Stimulated activated naive CD8-positive, alpha-beta T cell treated with anti-CD3 and anti-CD28 coated beads, Interleukin-15, amount 100 ng/mL, for 72 hours (primary cell): ENCODE measurements around the gene KRT36.

Experiments used
- ATAC-seq: fragments of 150-1000 bp; cut with Tn5 transposase; 2 replicates; pipeline ENCODE4 v1.10.0; 2021; ENCODE audit warnings: mild to moderate bottlenecking, moderate library complexity
- DNase-seq, 2 donors: peaks; one replicate each; pipeline ENCODE4 v3.0.0; 2021 to 2022
- H3K27ac Mint-ChIP-seq, 2 donors: one replicate each; pipeline ENCODE4 v1.8.0; 2022; ENCODE audit warnings: mild to moderate bottlenecking in 2 of 2, mixed read lengths in 2 of 2, moderate library complexity in 2 of 2
- H3K27me3 Mint-ChIP-seq: one replicate; pipeline ENCODE4 v1.8.0; 2022; ENCODE audit warnings: mixed read lengths
- H3K4me1 Mint-ChIP-seq: one replicate; pipeline ENCODE4 v1.8.0; 2022; ENCODE audit warnings: mild to moderate bottlenecking, mixed read lengths
- H3K4me3 Mint-ChIP-seq, 2 donors: one replicate each; pipeline ENCODE4 v1.8.0; 2022; ENCODE audit warnings: mild to moderate bottlenecking in 2 of 2, mixed read lengths in 2 of 2, moderate library complexity in 1 of 2
- H3K9me3 Mint-ChIP-seq, 2 donors: one replicate each; pipeline ENCODE4 v1.8.0; 2022; ENCODE audit warnings: mixed read lengths in 2 of 2

KRT36 gene

DNA sequence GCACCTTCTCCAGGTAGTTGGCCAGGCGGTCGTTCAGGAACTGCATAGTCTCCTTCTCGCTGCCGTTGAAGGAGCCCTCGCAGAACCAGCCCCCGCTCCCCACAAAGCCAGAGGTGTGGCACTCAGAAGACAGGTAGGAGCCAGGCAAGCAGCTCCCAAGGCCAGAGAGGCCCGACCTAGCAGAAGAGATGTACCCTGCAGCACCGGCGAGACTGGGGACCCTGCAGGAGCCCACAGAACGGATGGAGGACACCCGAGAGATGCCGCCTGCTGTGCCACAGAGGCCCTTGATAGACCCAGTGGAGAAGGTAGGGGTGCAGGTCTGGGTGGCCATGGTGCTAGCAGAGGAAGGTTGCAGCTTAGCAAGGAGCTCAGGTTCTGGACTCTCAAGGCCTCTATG is at the start of gene KRT36:
Gene KRT36, minus strand, starts transcription at position 380 of the 400 bp plus-strand sequence. Its CDS starts 46 bp downstream, at position 334.
- Mint-ChIP-seq H3K4me1 (no peaks in the 10 kb centered on the region), H3K27me3 (peaks cover 9% of the 10 kb centered on the region), H3K27ac (no peak within 1 kb of the TSS), H3K9me3 (no peaks in the 10 kb centered on the region), H3K4me3 (no peak within 1 kb of the TSS)
- DNase-seq: no peak
- no peak for ATAC-seq

GRCh38 chr17:41539071-41539492 is 49.4 kb upstream of the KRT36 start:
- H3K27ac Mint-ChIP-seq: no peak overlapping the region
- DNase-seq (no peak), ATAC-seq (no peak)
- H3K9me3 Mint-ChIP-seq: no peaks in the 10 kb centered on the region
- peaks cover 25% of the 10 kb centered on the region for H3K27me3 Mint-ChIP-seq
- H3K4me3 Mint-ChIP-seq: no peak overlapping the region
- H3K4me1 Mint-ChIP-seq: no peaks in the 10 kb centered on the region

DNA sequence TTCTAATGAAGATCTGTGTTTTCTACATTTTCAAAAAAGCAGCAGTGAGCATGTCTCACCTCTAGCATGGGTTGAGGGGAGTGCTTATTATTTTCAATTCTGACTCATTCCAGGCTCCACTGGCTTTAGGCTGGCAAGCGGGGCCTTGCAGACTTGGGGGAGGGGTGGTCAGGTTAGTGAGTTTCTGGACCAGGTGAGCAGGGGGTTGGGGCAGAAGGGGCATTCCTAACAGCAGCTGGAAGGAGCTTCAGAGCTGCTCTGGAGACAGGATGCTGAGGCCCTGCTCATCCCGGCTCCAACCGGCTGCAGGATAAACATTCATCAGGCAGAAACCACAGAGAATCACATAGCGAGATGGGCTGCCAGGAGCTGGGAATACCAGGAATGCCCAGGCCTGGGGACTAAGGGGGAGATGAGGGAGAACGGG is 48.9 kb upstream of the KRT36 start:
- Mint-ChIP-seq H3K4me3 (no peak overlapping the region), H3K4me1 (no peaks in the 10 kb centered on the region), H3K27ac (no peak overlapping the region), H3K27me3 (peaks cover 25% of the 10 kb centered on the region), H3K9me3 (no peaks in the 10 kb centered on the region)
- DNase-seq: no peak
- no peak for ATAC-seq

DNA sequence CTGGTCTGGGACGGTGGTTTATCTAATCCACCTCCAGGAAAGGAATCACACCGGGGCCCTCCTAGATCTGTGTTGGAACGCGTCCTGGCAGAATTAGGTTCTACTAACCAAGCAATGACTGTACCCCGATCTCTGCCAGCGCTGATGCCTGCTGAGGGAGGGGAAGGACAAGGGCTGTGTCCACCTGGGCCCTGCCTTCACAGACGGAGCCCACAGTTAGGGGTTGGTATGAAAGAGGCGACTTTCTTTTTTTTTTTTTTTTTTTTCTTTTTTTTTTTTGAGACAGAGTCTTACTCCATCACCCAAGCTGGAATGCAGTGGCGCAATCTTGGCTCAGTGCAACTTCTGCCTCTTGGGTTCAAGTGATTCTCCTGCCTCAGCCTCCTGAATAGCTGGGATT is 48.3 kb upstream of the KRT36 start:
- no peak for DNase-seq
- Mint-ChIP-seq H3K9me3 (no peaks in the 10 kb centered on the region), H3K4me1 (no peaks in the 10 kb centered on the region), H3K4me3 (no peak overlapping the region), H3K27ac (no peak overlapping the region), H3K27me3 (peaks cover 31% of the 10 kb centered on the region)
- no peak for ATAC-seq

GRCh38 chr17:41537614-41537954 is 47.9 kb upstream of the KRT36 start:
- Mint-ChIP-seq H3K9me3 (no peaks in the 10 kb centered on the region), H3K27me3 (peaks cover 35% of the 10 kb centered on the region), H3K4me3 (no peak overlapping the region), H3K4me1 (no peaks in the 10 kb centered on the region), H3K27ac (peak overlapping the region in 1 of 2 donors; percentile 84)
- no peak for DNase-seq
- ATAC-seq: no peak

- ATAC-seq: no peak
- no peaks in the 10 kb centered on the region for H3K4me1 Mint-ChIP-seq
- DNase-seq: no peak
- no peak overlapping the region for H3K4me3 Mint-ChIP-seq
- no peaks in the 10 kb centered on the region for H3K9me3 Mint-ChIP-seq
- H3K27me3 Mint-ChIP-seq: peaks cover 41% of the 10 kb centered on the region
- H3K27ac Mint-ChIP-seq: peak overlapping the region; percentile 41 to 84
Observed at GRCh38 chr17:41536741-41537613, 47.3 kb upstream of the KRT36 start.

DNA sequence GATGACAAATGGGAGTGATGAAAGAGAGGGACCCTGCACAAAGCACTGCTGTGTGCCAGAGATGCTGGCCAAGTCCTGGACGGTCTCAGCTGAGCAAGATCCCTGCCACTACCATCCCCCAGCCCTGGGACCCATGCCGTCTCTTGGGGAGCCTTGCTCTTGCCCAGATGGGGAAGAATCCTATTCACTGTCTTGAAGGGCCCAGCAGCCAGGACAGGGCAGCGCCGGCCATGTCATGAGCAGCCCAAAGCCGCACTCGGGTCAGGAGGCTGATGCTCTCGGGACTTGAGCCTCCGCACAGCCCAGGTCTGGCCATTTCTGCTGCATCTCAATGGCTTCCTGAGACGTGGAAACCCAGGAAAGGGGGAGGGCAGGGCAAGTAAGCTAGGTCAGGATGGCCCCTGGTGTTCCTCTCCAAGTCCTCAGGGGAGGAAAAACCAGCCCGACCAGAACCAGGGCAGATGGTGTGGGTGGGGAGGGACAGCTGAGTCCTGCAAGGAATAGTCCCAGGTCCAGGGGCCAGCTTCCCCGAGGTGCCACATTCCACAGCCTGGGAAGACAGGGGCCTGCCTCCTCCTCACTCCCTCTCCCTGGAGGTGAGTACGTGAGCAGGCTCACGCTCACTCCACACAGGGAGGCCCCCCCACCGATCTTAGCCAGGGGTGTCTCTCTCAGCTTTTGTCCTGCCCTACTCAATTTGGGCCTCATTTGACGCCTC is 46.2 kb upstream of the KRT36 start:
- ATAC-seq (no peak), DNase-seq (no peak)
- H3K27me3 Mint-ChIP-seq: peaks cover 52% of the 10 kb centered on the region
- no peaks in the 10 kb centered on the region for H3K4me1 Mint-ChIP-seq
- no peak overlapping the region for H3K4me3 Mint-ChIP-seq
- no peak overlapping the region for H3K27ac Mint-ChIP-seq
- no peaks in the 10 kb centered on the region for H3K9me3 Mint-ChIP-seq

GRCh38 chr17:41534899-41535546 is 45.3 kb upstream of the KRT36 start:
- Mint-ChIP-seq H3K4me1 (no peaks in the 10 kb centered on the region), H3K27ac (no peak overlapping the region), H3K9me3 (no peaks in the 10 kb centered on the region), H3K4me3 (no peak overlapping the region), H3K27me3 (peaks cover 61% of the 10 kb centered on the region)
- DNase-seq (no peak), ATAC-seq (no peak)

DNA sequence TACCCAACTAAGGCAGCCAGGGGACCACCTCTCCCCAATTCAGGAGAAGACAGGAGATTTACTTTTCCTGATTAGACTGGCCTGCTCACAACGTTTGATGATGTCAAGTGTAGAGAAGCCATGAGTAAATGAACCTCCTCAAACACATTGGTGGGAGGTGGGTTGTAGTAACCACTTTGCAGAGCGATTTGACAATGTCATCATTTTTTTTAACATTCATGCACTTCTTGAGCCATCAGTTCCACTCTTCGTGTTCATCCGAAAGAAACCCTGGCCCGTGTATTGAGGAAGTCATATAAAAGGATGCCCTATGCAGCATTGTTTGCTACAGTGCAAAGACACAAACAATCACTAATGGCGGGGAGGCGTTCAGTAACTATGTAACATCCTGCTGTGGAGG is 43.9 kb upstream of the KRT36 start:
- no peak for DNase-seq
- Mint-ChIP-seq H3K9me3 (no peaks in the 10 kb centered on the region), H3K27me3 (peaks cover 75% of the 10 kb centered on the region), H3K27ac (no peak overlapping the region), H3K4me3 (no peak overlapping the region), H3K4me1 (peaks cover 7% of the 10 kb centered on the region)
- ATAC-seq: no peak

DNA sequence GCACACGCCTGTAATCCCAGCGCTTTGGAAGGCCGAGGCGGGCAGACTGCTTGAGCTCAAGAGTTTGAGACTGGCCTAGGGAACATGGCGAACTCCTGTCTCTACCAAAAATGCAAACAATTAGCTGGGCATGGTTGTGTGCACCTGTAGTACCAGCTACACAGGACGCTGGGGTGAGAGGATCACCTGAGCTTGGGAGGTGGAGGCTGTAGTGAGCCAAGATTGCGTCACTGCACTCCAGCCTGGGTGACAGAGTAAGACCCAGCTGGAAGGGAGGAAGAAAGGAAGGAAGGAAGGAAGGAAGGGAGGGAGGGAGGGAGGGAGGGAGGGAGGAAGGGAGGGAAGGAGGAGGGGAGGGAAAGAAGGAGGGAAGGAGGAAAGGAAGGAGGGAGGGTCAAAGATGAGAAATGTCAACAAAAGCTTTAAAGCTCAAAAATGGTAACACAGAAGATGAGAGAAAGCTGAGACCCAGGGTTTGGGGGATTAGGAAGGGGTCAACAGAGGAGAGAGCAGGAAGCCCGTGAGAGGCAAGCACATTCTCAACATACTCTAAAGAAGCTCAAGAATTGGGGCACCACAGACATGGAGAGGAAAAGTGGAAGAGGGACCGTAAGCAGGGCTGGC is 43.3 kb upstream of the KRT36 start:
- H3K9me3 Mint-ChIP-seq: no peaks in the 10 kb centered on the region
- peak overlapping the region in 1 of 2 donors; percentile 33 for H3K27ac Mint-ChIP-seq
- peaks cover 13% of the 10 kb centered on the region for H3K4me1 Mint-ChIP-seq
- DNase-seq: no peak
- peaks cover 80% of the 10 kb centered on the region for H3K27me3 Mint-ChIP-seq
- H3K4me3 Mint-ChIP-seq: no peak overlapping the region
- no peak for ATAC-seq

- ATAC-seq (no peak), DNase-seq (no peak)
- Mint-ChIP-seq H3K27ac (no peak overlapping the region), H3K4me3 (no peak overlapping the region), H3K4me1 (peaks cover 23% of the 10 kb centered on the region), H3K9me3 (no peaks in the 10 kb centered on the region), H3K27me3 (peaks cover 84% of the 10 kb centered on the region)
Observed at GRCh38 chr17:41531993-41532392, 42.3 kb upstream of the KRT36 start.

GRCh38 chr17:41530062-41531048 is 40.6 kb upstream of the KRT36 start:
- Mint-ChIP-seq H3K27ac (no peak overlapping the region), H3K4me1 (peaks cover 24% of the 10 kb centered on the region), H3K27me3 (peaks cover 86% of the 10 kb centered on the region), H3K9me3 (no peaks in the 10 kb centered on the region), H3K4me3 (no peak overlapping the region)
- ATAC-seq (no peak), DNase-seq (no peak)

DNA sequence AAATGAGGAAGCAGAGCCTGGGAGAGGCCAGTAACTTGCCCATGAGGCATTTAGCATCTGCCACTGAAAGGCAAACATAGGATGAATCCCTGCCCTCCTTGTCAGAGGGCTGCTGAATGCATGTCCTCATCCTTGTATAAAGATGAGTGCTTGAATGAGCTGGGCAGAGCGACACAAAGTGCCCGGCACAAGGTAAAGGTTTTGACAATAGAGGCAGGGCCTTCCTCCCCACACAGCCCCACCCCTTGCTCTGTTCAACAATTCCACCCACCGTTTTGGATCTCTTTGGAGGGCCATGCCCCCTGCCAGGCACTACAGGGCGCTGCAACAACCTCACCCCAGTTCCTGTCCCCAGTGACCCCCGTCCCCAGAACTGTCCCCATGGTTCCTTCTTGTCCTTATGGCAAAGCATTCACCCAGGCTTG is 39.8 kb upstream of the KRT36 start:
- ATAC-seq (no peak), DNase-seq (no peak)
- Mint-ChIP-seq H3K27ac (no peak overlapping the region), H3K27me3 (peaks cover 80% of the 10 kb centered on the region), H3K4me3 (no peak overlapping the region), H3K9me3 (no peaks in the 10 kb centered on the region), H3K4me1 (peaks cover 24% of the 10 kb centered on the region)

DNA sequence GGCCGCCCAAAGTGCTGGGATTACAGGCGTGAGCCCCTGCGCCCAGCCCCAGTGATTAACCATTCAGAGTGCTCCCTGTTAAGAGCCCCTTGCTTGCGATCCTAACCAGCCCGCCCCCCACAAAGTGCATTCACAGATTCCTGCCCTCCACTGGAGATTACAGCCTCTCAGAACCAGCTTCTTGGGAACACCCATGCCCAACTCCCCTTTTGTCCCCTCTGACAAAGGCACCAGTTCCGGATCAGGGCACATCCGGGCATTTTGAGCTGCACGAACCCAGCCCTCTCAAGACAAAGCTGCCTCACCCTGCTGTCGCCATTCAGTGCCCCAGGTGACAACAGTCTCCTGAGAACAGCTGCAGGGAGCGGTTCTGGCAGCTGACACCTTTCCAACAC is 39.2 kb upstream of the KRT36 start:
- Mint-ChIP-seq H3K4me3 (peak overlapping the region; percentile 53 to 76), H3K27ac (no peak overlapping the region)

More for the DNA sequence above, 39.2 kb upstream of the KRT36 start:
- no peak for ATAC-seq
- no peaks in the 10 kb centered on the region for H3K9me3 Mint-ChIP-seq
- peaks cover 24% of the 10 kb centered on the region for H3K4me1 Mint-ChIP-seq
- H3K27me3 Mint-ChIP-seq: peaks cover 80% of the 10 kb centered on the region
- no peak for DNase-seq
